Heart left ventricle (tissue), 13 donors: ENCODE results near the gene LAMA4.

Source experiments
- CTCF ChIP-seq, 12 donors: fragments of 200-600 bp; sonication (generic) in 4 of 12; IDR thresholded peaks; one replicate each; pipeline versions ENCODE4 v1.5.0 to v1.8.0; 2018 to 2022; ENCODE audit warnings: antibody characterized with exemption in 12 of 12, mild to moderate bottlenecking in 5 of 12
- POLR2A ChIP-seq, 2 donors: fragments of 450-650 bp; IDR thresholded peaks; one replicate each; pipeline ENCODE4 v1.6.1; 2017; ENCODE audit warnings: antibody characterized with exemption in 2 of 2, mild to moderate bottlenecking in 2 of 2, moderate library complexity in 2 of 2
- donor health status: ischemic (EF 13 %, LVEDD 7.1; RV severe dilation, severe dysfunction).
- donor health status: DM: no; HTN: yes; CAD: no.
- donor health status: DM: no; HTN: no; CAD: no.
- donor health status: ischemic (EF 25% LVEDD 6.9; RV normal size, moderate dysfunction).
- donor health status: ischemic (EF 25% LVEDD 5.7; RV mildly dilated, moderate dysfunction).
- donor health status: ischemic (EF 35%, LVEDD 5.7; RV mildly dilated, moderate dysfunction).
- donor health status: nonischemic (EF 11% LVEDD 7.7; RV severe dilation, severe dysfunction).
- donor health status: DM: yes; HTN: yes; CAD: no.
- donor health status: PGD.
- donor health status: ischemic (EF 29% LVEDD 5.4; RV normal size, mild dysfunction).
- donor health status: nonischemic (EF 23%, LVEDD 6.1; RV moderate dilation, normal function).

DNA sequence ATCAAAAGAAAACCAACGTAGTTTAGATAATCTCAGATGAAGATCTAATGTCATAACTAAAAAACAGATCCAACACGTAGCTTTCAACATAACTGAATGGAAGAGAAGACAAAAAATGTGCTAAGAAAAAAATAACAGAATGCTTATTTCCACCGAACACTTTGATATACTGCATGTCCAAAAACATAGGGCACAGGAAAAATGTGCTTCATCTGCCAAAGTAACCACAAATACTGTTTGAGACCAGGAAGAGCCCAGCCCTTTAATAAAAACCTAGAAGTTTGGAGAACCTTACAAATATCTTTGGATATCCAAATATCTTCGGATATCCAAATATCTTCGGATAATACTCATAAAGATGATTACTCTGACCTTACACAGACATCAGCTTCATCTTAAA, 19.8 kb downstream of the LAMA4 start:
- TF ChIP-seq CTCF (IDR thresholded peaks at IDR 0.05) (no peak), POLR2A (IDR thresholded peaks at IDR 0.05) (no peak)
